ENCODE results near the gene CARS2. TPM values are rescaled to one million over a fixed set of nuclear protein-coding genes. Genes with fewer than 3 reads are reported as not detected.

The CARS2 gene
- total and polyA plus RNA-seq, 4 experiments from 2014 or later: 36.0 to 102 (median 79.6) TPM

DNA sequence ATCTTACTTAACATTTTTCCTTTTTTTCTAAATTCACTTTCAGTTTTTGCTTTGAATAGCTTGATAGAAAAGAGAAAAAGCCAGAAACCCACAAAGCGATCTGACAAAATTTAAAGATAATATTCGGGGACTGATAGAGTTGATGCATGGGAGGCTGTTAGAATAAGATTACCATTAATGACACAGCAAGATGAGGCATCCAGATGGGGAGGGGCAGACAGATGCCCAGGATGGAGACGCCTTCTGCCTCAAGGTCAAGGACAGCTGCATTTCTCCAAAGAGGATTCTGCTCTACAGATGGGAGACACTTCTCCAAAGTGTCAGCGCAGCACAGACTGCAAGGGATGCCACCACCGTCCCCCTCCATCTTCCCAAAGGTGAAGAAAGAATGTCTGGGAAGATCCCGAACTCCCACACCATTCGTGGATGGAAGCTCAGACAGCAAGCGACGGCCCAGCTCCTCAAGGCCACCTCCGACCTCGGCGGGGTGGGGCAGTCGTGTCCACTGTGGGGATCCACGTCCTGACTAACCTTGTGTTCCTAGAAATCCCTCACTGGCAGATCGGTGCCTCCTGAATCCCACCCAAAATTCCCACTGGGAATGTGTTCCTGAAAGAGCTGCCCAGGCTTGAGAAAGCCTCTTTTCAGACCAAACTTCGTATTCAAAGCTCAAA is 57.6 kb downstream of the CARS2 start:
- Histone ChIP-seq H3K4me3 (ENCODE audit: low read length in 2 of 2) (no peak overlapping the region), H3K27ac (ENCODE audit: low read depth, low read length) (no peak overlapping the region), H3K36me3 (ENCODE audit: insufficient read depth, low read length) (peaks cover 18% of the 10 kb centered on the region), H3K4me1 (ENCODE audit: insufficient read depth, low read length) (no peaks in the 10 kb centered on the region), H3K9me3 (ENCODE audit: control insufficient read depth in 1 of 2, low read length in 2 of 2) (no peaks in the 10 kb centered on the region), H3K27me3 (ENCODE audit: insufficient read depth, low read length) (no peaks in the 10 kb centered on the region)
- ChIA-PET POLR2A (ENCODE audit: partially characterized antibody) (no interaction called here), CTCF (ENCODE audit: partially characterized antibody) (no interaction called here)
- Mint-ChIP-seq H3K9me3 (peaks cover 0 to 1% (median 0%) of the 10 kb centered on the region in 8 donors), H3K27ac (peak overlapping the region in 5 of 7 donors; percentile 13 to 78 (median 36)), H3K27me3 (no peaks in the 10 kb centered on the region), H3K4me1 (peaks cover 0 to 14% (median under 1%) of the 10 kb centered on the region in 4 donors), H3K36me3 (peaks cover 16 to 49% of the 10 kb centered on the region in 2 donors), H3K4me3 (no peak overlapping the region)
- no peak for DNase-seq
- intact Hi-C loops (cut with micrococcal nuclease): no loop called here

DNA sequence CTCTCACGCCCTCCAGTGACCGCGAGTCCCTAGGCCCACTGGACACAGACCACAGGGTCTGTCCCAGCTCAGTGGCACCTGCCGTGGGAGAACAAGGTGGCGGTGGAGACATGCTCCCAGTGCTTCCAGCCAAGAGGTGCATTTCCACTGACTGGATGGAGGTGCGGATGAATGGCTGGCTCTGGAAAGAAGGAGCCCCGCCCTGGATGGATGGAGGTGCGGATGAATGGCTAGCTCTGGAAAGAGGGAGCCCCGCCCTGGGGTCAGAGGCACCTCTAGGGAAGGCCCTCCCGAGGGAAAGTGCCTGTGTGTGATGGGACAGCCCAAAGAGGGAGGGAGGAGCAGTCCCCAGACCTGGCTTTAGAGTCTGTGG is 58.6 kb downstream of the CARS2 start:
- peaks cover 19 to 53% of the 10 kb centered on the region in 2 donors for H3K36me3 Mint-ChIP-seq
- H3K27ac ChIP-seq (ENCODE audit: low read depth, low read length): no peak overlapping the region
- no peak for DNase-seq
- H3K4me1 ChIP-seq (ENCODE audit: insufficient read depth, low read length): no peaks in the 10 kb centered on the region
- peaks cover 0 to 2% (median 0%) of the 10 kb centered on the region in 8 donors for H3K9me3 Mint-ChIP-seq
- POLR2A ChIA-PET (ENCODE audit: partially characterized antibody): no interaction called here
- H3K9me3 ChIP-seq (ENCODE audit: control insufficient read depth in 1 of 2, low read length in 2 of 2): no peaks in the 10 kb centered on the region
- peaks cover 22% of the 10 kb centered on the region for H3K36me3 ChIP-seq (ENCODE audit: insufficient read depth, low read length)
- CTCF ChIA-PET (ENCODE audit: partially characterized antibody): no interaction called here
- H3K27me3 ChIP-seq (ENCODE audit: insufficient read depth, low read length): no peaks in the 10 kb centered on the region
- peak overlapping the region in 1 of 7 donors; percentile 48 for H3K27ac Mint-ChIP-seq
- H3K4me3 ChIP-seq (ENCODE audit: low read length in 2 of 2): no peak overlapping the region
- intact Hi-C loops (cut with micrococcal nuclease): no loop called here
- H3K4me1 Mint-ChIP-seq: peaks cover 0 to 14% (median 0%) of the 10 kb centered on the region in 4 donors
- H3K4me3 Mint-ChIP-seq: no peak overlapping the region
- no peaks in the 10 kb centered on the region for H3K27me3 Mint-ChIP-seq

DNA sequence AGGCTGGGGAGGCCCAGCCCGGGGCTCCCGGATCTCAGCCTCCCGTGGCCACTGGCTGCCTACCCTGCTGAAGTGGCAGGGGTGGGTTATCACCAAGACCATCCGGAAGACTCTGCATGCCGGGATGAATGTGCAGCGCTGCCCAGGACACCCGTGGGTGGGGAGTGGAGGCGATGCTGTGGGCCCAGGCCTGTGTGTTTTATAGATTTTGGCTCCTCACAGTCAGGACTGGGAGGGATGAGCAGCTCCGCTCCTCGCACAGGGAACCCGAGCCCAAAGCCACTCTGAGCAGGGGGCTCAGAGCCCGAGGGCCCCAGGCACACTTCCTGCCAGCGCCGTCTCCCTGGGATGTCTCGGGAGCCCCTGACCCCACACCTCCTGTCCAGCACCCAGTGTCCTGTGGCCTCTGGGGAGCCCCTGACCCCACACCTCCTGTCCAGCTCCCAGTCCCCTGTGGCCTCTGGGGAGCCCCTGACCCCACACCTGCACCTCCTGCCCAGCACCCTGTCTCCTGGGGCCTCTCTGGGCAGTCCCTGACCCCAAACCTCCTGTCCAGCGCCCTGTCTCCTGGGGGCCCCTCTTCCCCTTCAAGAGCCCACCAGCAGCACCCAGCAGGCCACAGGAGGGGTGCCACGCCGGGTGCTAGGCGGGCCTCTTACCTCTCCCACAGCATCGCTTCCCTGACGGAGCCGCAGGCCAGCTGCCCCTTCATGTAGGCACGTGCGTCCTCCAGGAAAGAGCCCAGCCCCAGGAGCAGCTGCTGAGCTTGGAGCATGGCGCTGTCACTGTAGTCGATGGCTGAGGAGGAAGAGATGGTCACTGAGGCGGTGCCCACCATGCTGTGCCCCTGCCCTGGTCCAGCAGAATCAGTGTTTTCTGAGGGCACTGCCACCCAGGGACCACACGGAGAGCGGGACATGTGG is 59.2 kb downstream of the CARS2 start:
- Histone ChIP-seq H3K4me1 (ENCODE audit: insufficient read depth, low read length) (no peaks in the 10 kb centered on the region), H3K27ac (ENCODE audit: low read depth, low read length) (no peak overlapping the region), H3K36me3 (ENCODE audit: insufficient read depth, low read length) (peaks cover 22% of the 10 kb centered on the region), H3K9me3 (ENCODE audit: control insufficient read depth in 1 of 2, low read length in 2 of 2) (no peaks in the 10 kb centered on the region), H3K27me3 (ENCODE audit: insufficient read depth, low read length) (no peaks in the 10 kb centered on the region), H3K4me3 (ENCODE audit: low read length in 2 of 2) (no peak overlapping the region)
- POLR2A ChIA-PET (ENCODE audit: partially characterized antibody): no interaction called here
- Mint-ChIP-seq H3K27ac (peak overlapping the region in 1 of 7 donors; percentile 13), H3K36me3 (peaks cover 18 to 53% of the 10 kb centered on the region in 2 donors), H3K4me3 (no peak overlapping the region), H3K27me3 (no peaks in the 10 kb centered on the region), H3K4me1 (peaks cover 0 to 14% (median 0%) of the 10 kb centered on the region in 4 donors), H3K9me3 (peaks cover 0 to 2% (median 0%) of the 10 kb centered on the region in 8 donors)
- intact Hi-C loops (cut with micrococcal nuclease): no loop called here
- CTCF ChIA-PET (ENCODE audit: partially characterized antibody): interaction anchor here (2.0 kb wide), 1 partner anchor 11 kb away, joined by 8 read pairs; no protein-coding TSS in a partner anchor
- DNase-seq: no peak

DNA sequence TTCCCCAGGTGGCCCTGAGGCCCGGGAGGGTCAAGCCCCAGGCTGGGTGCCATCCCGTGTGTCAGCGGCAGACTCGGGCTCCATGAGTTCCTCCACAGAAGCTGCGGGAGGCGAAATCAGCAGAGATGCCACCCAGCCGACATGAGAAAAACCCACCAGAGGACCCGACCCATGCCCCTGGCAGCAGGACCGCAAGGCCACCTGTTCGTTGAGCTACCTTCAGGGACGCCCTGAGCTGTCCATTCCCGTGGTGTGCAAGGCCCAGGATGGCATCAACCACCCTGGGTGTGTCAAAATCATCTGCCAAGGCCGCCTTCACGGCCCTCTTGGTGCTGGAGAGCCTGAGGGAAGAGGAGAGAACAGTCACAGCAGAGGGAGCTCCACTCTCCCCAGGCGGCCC is 60.2 kb downstream of the CARS2 start:
- Mint-ChIP-seq H3K4me1 (peaks cover 0 to 14% (median 0%) of the 10 kb centered on the region in 4 donors), H3K27me3 (no peaks in the 10 kb centered on the region), H3K27ac (no peak overlapping the region), H3K4me3 (no peak overlapping the region), H3K36me3 (peaks cover 17 to 52% of the 10 kb centered on the region in 2 donors), H3K9me3 (peaks cover 0 to 2% (median 0%) of the 10 kb centered on the region in 8 donors)
- no peak for DNase-seq
- intact Hi-C loops (cut with micrococcal nuclease): no loop called here
- Histone ChIP-seq H3K36me3 (ENCODE audit: insufficient read depth, low read length) (peaks cover 24% of the 10 kb centered on the region), H3K27ac (ENCODE audit: low read depth, low read length) (no peak overlapping the region), H3K4me3 (ENCODE audit: low read length in 2 of 2) (no peak overlapping the region), H3K9me3 (ENCODE audit: control insufficient read depth in 1 of 2, low read length in 2 of 2) (no peaks in the 10 kb centered on the region), H3K27me3 (ENCODE audit: insufficient read depth, low read length) (no peaks in the 10 kb centered on the region), H3K4me1 (ENCODE audit: insufficient read depth, low read length) (no peaks in the 10 kb centered on the region)
- CTCF ChIA-PET (ENCODE audit: partially characterized antibody): interaction anchor here (2.0 kb wide), 1 partner anchor 10 kb away, joined by 8 read pairs; no protein-coding TSS in a partner anchor
- POLR2A ChIA-PET (ENCODE audit: partially characterized antibody): no interaction called here

DNA sequence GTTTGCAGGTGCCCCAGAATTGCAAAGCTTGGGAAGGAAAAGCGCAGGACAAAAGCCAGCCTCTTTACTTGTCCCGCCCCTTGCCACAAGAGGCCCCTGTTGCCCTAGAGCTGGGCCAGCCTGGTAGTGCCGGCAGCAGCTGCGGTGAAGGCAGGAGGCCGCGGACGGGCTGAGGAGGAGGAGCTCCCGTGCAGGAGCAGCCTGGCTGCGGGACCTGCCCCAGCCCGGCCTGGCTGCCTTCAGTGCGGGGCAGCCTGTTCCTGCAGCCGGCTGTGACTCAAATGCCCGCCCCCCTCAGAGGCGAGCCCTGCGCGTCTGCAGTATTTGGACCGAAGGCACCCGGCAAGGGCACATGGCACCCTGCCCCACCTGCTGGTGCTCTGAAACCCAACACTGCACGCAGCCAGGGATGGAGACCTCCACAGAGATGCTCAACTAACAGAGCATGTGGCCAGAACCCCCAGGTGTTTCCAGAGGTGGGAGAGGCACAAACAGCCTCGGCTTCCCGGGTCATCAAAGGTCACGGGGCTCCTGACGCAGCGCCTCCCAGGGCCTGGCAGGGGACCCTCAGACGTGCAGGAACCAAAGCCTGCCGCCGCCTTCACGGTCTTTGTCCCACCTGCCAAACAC is 60.9 kb downstream of the CARS2 start:
- Mint-ChIP-seq H3K27me3 (no peaks in the 10 kb centered on the region), H3K4me3 (peak overlapping the region in 1 of 8 donors; percentile 31), H3K36me3 (peaks cover 20 to 54% of the 10 kb centered on the region in 2 donors), H3K27ac (peak overlapping the region in 3 of 7 donors; percentile 25 to 55 (median 40)), H3K4me1 (peaks cover 0 to 14% (median 0%) of the 10 kb centered on the region in 4 donors), H3K9me3 (peaks cover 0 to 2% (median 0%) of the 10 kb centered on the region in 8 donors)
- Histone ChIP-seq H3K27me3 (ENCODE audit: insufficient read depth, low read length) (no peaks in the 10 kb centered on the region), H3K9me3 (ENCODE audit: control insufficient read depth in 1 of 2, low read length in 2 of 2) (no peaks in the 10 kb centered on the region), H3K4me1 (ENCODE audit: insufficient read depth, low read length) (no peaks in the 10 kb centered on the region), H3K4me3 (ENCODE audit: low read length in 2 of 2) (no peak overlapping the region), H3K36me3 (ENCODE audit: insufficient read depth, low read length) (peaks cover 21% of the 10 kb centered on the region), H3K27ac (ENCODE audit: low read depth, low read length) (no peak overlapping the region)
- ChIA-PET POLR2A (ENCODE audit: partially characterized antibody) (interaction anchor here (1.0 to 1.4 kb wide), 2 partner anchors 28 to 68 kb away, joined by 3 to 5 read pairs; no protein-coding TSS in a partner anchor), CTCF (ENCODE audit: partially characterized antibody) (interaction anchor here (0.6 to 2.0 kb wide), 10 partner anchors 9 to 423 kb away, joined by 3 to 8 read pairs (median 4); no protein-coding TSS in a partner anchor)
- peak; percentile 38 to 60 (median 56) for DNase-seq
- intact Hi-C loops (cut with micrococcal nuclease): loop anchor here (1.0 kb wide), 1 partner anchor 174 kb away; no protein-coding TSS in a partner anchor

DNA sequence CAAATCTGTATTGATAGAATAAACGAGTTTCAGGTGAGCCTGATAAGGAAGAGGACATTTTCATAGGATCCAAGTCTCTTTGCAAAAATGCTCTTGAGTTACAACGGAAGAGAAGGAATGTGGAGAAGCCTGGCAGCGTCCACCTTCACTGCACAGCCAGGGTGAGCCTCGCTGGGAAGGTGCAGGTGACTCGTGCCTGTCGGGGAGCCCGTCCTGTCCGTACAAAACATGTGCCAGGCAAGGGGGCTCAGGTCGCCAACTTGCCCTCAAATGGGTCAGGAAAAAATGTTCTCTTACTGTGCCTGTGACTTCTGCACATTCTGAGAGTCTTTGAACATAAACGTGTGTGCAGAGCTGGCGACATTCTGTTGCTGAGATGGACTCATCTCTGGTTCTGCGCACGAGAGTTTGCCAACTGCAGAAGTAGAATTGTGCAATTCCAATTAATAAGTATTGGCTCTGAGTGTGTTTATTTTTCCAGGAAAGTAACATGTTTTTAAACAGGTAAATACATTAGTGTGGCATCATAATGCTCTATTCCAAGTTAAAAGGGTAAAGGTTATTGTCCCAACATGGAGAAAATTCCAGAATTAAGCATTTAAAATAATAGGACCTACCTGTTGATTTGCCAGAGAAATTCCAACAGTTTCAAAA is 62.0 kb downstream of the CARS2 start:
- intact Hi-C loops (cut with micrococcal nuclease): loop anchor here (1.0 kb wide), 1 partner anchor 175 kb away; no protein-coding TSS in a partner anchor
- ChIA-PET POLR2A (ENCODE audit: partially characterized antibody) (interaction anchor here (1.0 to 1.4 kb wide), 2 partner anchors 27 to 69 kb away, joined by 3 to 5 read pairs; no protein-coding TSS in a partner anchor), CTCF (ENCODE audit: partially characterized antibody) (interaction anchor here (1.0 to 2.0 kb wide), 7 partner anchors 8 to 424 kb away, joined by 3 to 8 read pairs (median 3); no protein-coding TSS in a partner anchor)
- Histone ChIP-seq H3K27ac (ENCODE audit: low read depth, low read length) (no peak overlapping the region), H3K36me3 (ENCODE audit: insufficient read depth, low read length) (peaks cover 24% of the 10 kb centered on the region), H3K4me1 (ENCODE audit: insufficient read depth, low read length) (no peaks in the 10 kb centered on the region), H3K27me3 (ENCODE audit: insufficient read depth, low read length) (no peaks in the 10 kb centered on the region), H3K9me3 (ENCODE audit: control insufficient read depth in 1 of 2, low read length in 2 of 2) (no peaks in the 10 kb centered on the region), H3K4me3 (ENCODE audit: low read length in 2 of 2) (no peak overlapping the region)
- DNase-seq: no peak
- peak overlapping the region in 1 of 7 donors; percentile 40 for H3K27ac Mint-ChIP-seq
- H3K4me1 Mint-ChIP-seq: peaks cover 0 to 14% (median 0%) of the 10 kb centered on the region in 4 donors
- H3K27me3 Mint-ChIP-seq: no peaks in the 10 kb centered on the region
- peaks cover 0 to 2% (median 0%) of the 10 kb centered on the region in 8 donors for H3K9me3 Mint-ChIP-seq
- no peak overlapping the region for H3K4me3 Mint-ChIP-seq
- peaks cover 22 to 59% of the 10 kb centered on the region in 2 donors for H3K36me3 Mint-ChIP-seq

Measured in CD4-positive, alpha-beta memory T cell (primary cell).